RWPE1 (cell line): ENCODE measurements around the gene LIN37.

Experiments
- CTCF ChIA-PET: fragments of 350-600 bp; sonication (Branson Sonifier 250); formaldehyde crosslinking; extraction: SDS; loops from one replicate; lab custom pipeline; 2021; lab: Yijun Ruan, JAX
- POLR2A ChIA-PET: fragments of 400-600 bp; formaldehyde crosslinking; extraction: SDS; loops from one replicate; lab custom pipeline; 2020; ENCODE audit warnings: antibody characterized with exemption; ENCODE audit not compliant: low non-redundant PET; lab: Yijun Ruan, JAX
- DNase-seq: peaks from one replicate; pipeline ENCODE4 v3.0.0; 2012; ENCODE audit warnings: low spot score
- H3K27ac ChIP-seq: fragments of 450-650 bp; 2 replicates; pipeline ENCODE4 v1.5.1; 2017
- TF ChIP-seq, protein P1 (sequence below): fragments of 450-650 bp; conservative IDR thresholded peaks from 2 replicates; pipeline ENCODE4 v1.5.1; 2017; ENCODE audit warnings: low read depth, mild to moderate bottlenecking

LIN37 gene

DNA sequence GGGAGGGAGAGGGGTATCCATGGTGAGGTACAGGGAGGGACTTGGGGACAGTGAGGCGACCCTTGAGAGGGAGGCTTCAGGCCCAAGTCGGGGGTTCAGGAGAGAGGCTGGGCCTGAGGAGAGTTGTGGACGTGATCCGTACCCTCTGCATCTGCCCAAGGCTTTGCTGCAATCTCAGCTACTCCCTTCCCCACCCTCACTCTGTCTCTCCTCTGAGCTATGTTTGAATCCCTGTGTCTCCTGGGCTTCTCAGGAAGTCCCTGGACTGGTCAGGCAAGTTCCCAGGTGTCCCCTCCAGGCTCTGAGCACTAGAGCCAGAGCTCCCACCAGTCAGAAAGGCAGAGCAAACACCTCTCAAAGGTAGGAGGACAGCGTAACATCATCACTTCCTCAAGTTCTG lies 1.8 kb downstream of the LIN37 start:
- ChIA-PET CTCF (no interaction called here), POLR2A (interaction anchor here (1.0 kb wide), 1 partner anchor 47 kb away, joined by 3 read pairs; no protein-coding TSS in a partner anchor)
- TF ChIP-seq, protein P1, sequence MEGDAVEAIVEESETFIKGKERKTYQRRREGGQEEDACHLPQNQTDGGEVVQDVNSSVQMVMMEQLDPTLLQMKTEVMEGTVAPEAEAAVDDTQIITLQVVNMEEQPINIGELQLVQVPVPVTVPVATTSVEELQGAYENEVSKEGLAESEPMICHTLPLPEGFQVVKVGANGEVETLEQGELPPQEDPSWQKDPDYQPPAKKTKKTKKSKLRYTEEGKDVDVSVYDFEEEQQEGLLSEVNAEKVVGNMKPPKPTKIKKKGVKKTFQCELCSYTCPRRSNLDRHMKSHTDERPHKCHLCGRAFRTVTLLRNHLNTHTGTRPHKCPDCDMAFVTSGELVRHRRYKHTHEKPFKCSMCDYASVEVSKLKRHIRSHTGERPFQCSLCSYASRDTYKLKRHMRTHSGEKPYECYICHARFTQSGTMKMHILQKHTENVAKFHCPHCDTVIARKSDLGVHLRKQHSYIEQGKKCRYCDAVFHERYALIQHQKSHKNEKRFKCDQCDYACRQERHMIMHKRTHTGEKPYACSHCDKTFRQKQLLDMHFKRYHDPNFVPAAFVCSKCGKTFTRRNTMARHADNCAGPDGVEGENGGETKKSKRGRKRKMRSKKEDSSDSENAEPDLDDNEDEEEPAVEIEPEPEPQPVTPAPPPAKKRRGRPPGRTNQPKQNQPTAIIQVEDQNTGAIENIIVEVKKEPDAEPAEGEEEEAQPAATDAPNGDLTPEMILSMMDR: no peak
- H3K27ac ChIP-seq: peak overlapping the region; percentile 31
- DNase-seq: no peak

DNA sequence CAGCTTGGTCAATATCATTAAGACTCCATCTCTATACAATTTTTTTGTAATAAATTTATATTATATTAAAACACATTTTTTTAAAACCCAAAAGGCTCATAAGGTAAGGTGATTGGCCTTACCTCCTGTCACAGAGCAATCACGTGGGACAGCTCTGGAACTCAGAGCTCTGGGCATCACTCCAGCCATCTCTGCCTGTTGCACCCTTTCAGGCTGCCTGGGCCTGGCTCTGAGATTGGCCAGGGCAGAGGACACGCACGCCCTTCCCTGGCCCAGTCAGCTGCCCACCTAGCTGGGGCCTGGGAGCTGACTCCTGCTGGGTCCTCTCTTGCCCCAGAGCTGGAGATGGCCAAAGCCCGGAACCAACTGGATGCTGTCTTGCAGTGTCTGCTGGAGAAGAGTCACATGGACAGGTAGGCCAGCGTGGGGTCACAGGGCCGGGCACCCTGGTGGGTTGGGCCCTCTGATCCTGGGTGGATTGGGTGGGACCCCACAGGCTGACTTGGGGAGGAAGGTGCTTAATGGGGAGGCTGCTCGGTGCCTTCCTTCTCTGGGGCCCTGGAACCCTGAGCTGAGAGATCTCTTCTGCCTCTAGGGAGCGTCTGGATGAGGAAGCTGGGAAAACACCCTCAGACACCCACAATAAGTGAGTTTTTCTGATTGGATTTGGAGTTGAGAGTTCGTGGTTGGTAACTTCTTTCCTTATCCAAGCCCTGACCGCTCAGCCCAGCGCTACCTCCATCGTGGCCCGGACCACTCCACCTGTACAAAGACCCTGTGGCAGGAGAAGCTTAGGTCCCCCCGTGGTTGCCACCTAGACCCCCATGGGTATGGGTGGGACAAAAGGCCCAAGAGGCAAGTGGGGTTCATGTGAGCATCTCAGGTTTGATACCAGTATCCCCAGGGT lies 3.7 kb downstream of the LIN37 start:
- TF ChIP-seq, protein P1: no peak
- DNase-seq: no peak
- ChIA-PET POLR2A (interaction anchor here (1.1 kb wide), 1 partner anchor 11 kb away, joined by 3 read pairs; no protein-coding TSS in a partner anchor), CTCF (interaction anchor here (0.7 kb wide), 1 partner anchor 18 kb away, joined by 6 read pairs; no protein-coding TSS in a partner anchor)
- H3K27ac ChIP-seq: no peak overlapping the region; the same call in 1 of the 2 replicates

DNA sequence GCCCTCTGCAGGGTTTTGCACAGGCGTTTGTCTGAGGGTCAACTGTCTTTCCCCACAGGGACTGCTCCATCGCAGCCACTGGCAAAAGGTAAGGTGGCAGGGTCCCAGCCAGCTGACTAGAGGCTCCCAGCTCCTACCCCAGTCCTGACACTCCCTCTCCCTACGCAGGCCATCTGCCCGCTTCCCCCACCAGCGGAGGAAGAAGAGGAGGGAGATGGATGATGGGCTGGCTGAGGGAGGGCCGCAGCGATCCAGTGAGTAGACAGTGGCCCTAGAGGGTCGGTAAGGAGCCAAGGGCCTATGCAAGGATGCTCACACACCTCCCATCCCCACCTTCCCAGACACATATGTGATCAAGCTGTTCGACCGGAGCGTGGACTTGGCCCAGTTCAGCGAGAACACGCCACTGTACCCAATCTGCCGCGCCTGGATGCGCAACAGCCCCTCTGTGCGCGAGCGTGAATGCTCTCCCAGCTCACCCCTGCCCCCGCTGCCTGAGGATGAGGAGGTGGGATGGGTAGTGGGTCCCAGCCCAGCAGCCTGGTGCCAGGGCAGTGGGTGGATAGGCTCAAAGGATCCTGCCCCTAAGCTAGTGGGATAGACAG lies 4.5 kb downstream of the LIN37 start:
- POLR2A ChIA-PET: no interaction called here
- DNase-seq: no peak
- CTCF ChIA-PET: interaction anchor here (0.6 to 0.7 kb wide), 2 partner anchors 11 to 19 kb away, joined by 4 to 6 read pairs; no protein-coding TSS in a partner anchor
- TF ChIP-seq, protein P1: no peak
- peak overlapping the region; percentile 98; the same call in 1 of the 2 replicates for H3K27ac ChIP-seq

DNA sequence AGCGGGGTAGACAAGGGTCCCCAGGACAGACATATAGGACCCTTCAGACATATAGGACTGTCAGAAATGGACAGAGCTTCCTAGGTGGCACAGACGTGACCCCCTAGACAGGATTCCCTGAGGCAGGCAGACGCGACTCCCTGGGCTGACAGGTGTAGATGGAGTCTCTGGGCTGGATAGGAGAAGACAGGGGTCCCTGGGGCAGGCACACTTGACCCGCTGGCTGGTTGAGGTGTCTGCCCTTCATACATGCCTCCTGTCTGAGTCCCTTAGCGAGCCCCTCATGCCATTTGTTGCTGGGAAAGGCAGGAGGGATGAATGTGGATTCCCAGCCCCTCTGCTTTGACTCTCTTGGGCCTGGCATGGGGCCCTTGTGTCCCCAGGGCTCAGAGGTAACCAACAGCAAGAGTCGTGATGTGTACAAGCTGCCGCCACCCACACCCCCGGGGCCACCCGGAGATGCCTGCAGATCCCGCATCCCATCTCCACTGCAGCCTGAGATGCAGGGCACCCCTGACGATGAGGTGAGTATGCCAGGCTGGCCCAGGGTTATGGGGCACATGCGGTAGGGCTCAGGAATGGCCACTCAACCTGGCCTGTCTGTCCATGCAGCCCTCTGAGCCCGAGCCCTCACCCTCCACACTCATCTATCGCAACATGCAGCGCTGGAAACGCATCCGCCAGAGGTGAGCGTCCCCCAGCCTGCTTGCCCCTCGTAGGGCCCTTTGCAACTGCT lies 5.4 kb downstream of the LIN37 start:
- DNase-seq: no peak
- CTCF ChIA-PET: no interaction called here
- TF ChIP-seq, protein P1: no peak
- POLR2A ChIA-PET: no interaction called here
- H3K27ac ChIP-seq: peak overlapping the region; percentile 98

DNA sequence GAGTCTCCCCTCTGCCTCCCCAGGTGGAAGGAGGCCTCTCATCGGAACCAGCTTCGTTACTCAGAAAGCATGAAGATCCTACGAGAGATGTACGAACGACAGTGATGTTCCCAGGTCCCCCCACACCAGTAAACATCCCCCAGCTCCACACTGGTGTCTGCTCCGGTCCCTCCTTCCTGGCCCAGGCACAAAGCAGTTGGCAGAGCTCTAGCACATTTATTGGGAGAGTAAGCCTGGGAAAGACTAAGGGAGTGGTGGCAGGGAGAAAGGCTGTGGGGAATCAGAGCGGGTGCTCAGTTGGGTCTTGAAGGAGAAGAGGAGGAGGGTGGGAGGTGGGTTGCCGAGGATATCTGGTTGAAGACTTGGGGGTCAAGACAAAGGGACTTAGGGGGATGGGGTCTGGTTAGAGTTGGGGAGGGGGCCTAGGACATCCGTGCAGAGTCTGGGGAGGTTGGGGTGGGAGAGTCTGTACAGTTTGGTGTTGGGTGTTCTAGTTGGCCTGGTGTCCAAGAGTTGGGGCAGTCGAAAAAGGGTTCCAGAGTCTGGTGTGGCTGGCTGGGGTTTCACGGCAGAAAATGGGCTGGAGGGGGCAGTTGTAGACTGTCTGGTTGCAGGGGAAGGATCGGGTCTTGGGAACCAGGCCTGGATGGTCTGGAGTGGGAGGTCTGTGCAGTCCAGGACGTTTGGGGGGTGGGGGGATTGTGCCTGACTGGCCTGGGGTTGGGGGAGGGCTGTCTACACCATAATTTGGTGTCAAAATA lies 6.2 kb downstream of the LIN37 start:
- TF ChIP-seq, protein P1: no peak
- ChIA-PET POLR2A (no interaction called here), CTCF (no interaction called here)
- peak overlapping the region; percentile 98 for H3K27ac ChIP-seq
- DNase-seq: no peak
